H1 (cell line): ENCODE results near the gene MUC5AC. TPM values are rescaled to one million over a fixed set of nuclear protein-coding genes. Genes with fewer than 3 reads are reported as not detected.

Experiments
- CTCF ChIA-PET: fragments of 300-600 bp; sonication (Branson Sonifier 250); formaldehyde crosslinking; loops from one replicate; lab custom pipeline; 2021; ENCODE audit not compliant: partially characterized antibody; lab: Charles Lee
- POLR2A ChIA-PET: fragments of 300-600 bp; sonication (Branson Sonifier 250); formaldehyde crosslinking; loops from one replicate; lab custom pipeline; 2021; ENCODE audit warnings: inconsistent platforms; ENCODE audit not compliant: partially characterized antibody; lab: Charles Lee
- DNase-seq, 2 experiments: peaks; one replicate each; pipeline versions ENCODE4 v3.0.0 to v3.0.0-alpha.2; 2010 to 2022; ENCODE audit warnings: low spot score in 2 of 2, low read depth in 1 of 2, mixed read lengths in 1 of 2
- FAIRE-seq: peaks from 2 replicates; lab custom pipeline; 2011; peaks lifted over from hg19 to GRCh38; lab: Jason Lieb, UNC
- H2AFZ ChIP-seq: 2 replicates; pipeline ENCODE4 v1.8.1; 2012; ENCODE audit warnings: low read length, inconsistent platforms
- H2AK5ac ChIP-seq: 2 replicates; pipeline ENCODE4 v1.6.1; 2013; ENCODE audit warnings: low read depth, low read length
- H2BK120ac ChIP-seq: replicated peaks from 2 replicates; pipeline ENCODE3; 2013; ENCODE audit warnings: low read depth, low read length, inconsistent platforms
- H2BK12ac ChIP-seq: 2 replicates; pipeline ENCODE4 v1.6.1; 2013; ENCODE audit warnings: low read depth, low read length
- H2BK15ac ChIP-seq: 2 replicates; pipeline ENCODE4 v1.6.1; 2013; ENCODE audit warnings: low read length
- H2BK20ac ChIP-seq: 2 replicates; pipeline ENCODE4 v1.6.1; 2013; ENCODE audit warnings: low read length
- H2BK5ac ChIP-seq: 2 replicates; pipeline ENCODE4 v1.6.1; 2013; ENCODE audit warnings: low read depth, low read length
- H3K14ac ChIP-seq: 2 replicates; pipeline ENCODE4 v1.6.1; 2013; ENCODE audit warnings: inconsistent platforms; ENCODE audit not compliant: insufficient read length
- H3K18ac ChIP-seq: 2 replicates; pipeline ENCODE4 v1.6.1; 2013; ENCODE audit warnings: low read length; ENCODE audit errors: extremely low read depth
- H3K23ac ChIP-seq: 2 replicates; pipeline ENCODE4 v1.6.1; 2013; ENCODE audit warnings: inconsistent platforms; ENCODE audit not compliant: insufficient read length
- H3K23me2 ChIP-seq: 2 replicates; pipeline ENCODE4 v1.6.1; 2013; ENCODE audit warnings: low read depth, low read length
- H3K27ac ChIP-seq: 2 replicates; pipeline ENCODE4 v1.6.1; 2011; ENCODE audit warnings: low read depth, low read length, inconsistent platforms
- H3K27me3 ChIP-seq, 4 experiments: replicated peaks in 1 of 4; 1 replicate in 1 of 4; 2 replicates in 3 of 4; pipeline versions ENCODE4 v1.6.1 to v1.8.1; 2011 to 2013; ENCODE audit warnings: low read length in 3 of 4, mild to moderate bottlenecking in 3 of 4, inconsistent platforms in 2 of 4, mixed read lengths in 2 of 4, moderate library complexity in 1 of 4; ENCODE audit not compliant: control insufficient read depth in 3 of 4, insufficient read depth in 3 of 4; ENCODE audit errors: extremely low read depth in 1 of 4
- H3K36me3 ChIP-seq, 4 experiments: 2 replicates each; pipeline versions ENCODE4 v1.6.1 to v1.8.1; 2011 to 2013; ENCODE audit warnings: mild to moderate bottlenecking in 4 of 4, low read length in 3 of 4, moderate library complexity in 2 of 4, control low read depth in 1 of 4, inconsistent platforms in 1 of 4; ENCODE audit not compliant: insufficient read depth in 4 of 4, control insufficient read depth in 2 of 4
- H3K4ac ChIP-seq: replicated peaks from 2 replicates; pipeline ENCODE3; 2013; ENCODE audit warnings: low read length, low read depth, mixed read lengths, inconsistent platforms; ENCODE audit not compliant: insufficient read length
- H3K4me1 ChIP-seq, 4 experiments: replicated peaks in 1 of 4; 1 replicate in 1 of 4; 2 replicates in 3 of 4; pipeline versions ENCODE4 v1.6.1 to v1.8.1; 2011 to 2013; ENCODE audit warnings: low read length in 3 of 4, inconsistent platforms in 2 of 4, mixed read lengths in 1 of 4; ENCODE audit not compliant: insufficient read depth in 4 of 4, control insufficient read depth in 3 of 4
- H3K4me2 ChIP-seq, 2 experiments: 2 replicates each; pipeline versions ENCODE4 v1.6.1 to v1.8.1; 2011 to 2013; ENCODE audit warnings: low read depth in 2 of 2, low read length in 2 of 2, control low read depth in 1 of 2, inconsistent platforms in 1 of 2, mild to moderate bottlenecking in 1 of 2; ENCODE audit not compliant: insufficient read depth in 1 of 2
- H3K4me3 ChIP-seq, 4 experiments: fragments of 200-600, 300-600 bp in 1 of 4; sonication (generic), shearing (Covaris generic), sonication (Bioruptor Twin) in 1 of 4; 2 replicates each; pipeline versions ENCODE4 v1.5.1 to v1.8.1; 2011 to 2016; ENCODE audit warnings: low read length in 4 of 4, low read depth in 3 of 4, control low read depth in 2 of 4, inconsistent platforms in 2 of 4, mild to moderate bottlenecking in 2 of 4, mixed read lengths in 1 of 4, moderate library complexity in 1 of 4; ENCODE audit not compliant: insufficient read depth in 2 of 4; ENCODE audit errors: extremely low read depth in 1 of 4
- H3K56ac ChIP-seq: replicated peaks from 2 replicates; pipeline ENCODE3; 2013; ENCODE audit warnings: low read depth, mild to moderate bottlenecking, mixed read lengths, low read length, inconsistent platforms; ENCODE audit not compliant: insufficient read length
- H3K79me1 ChIP-seq: 2 replicates; pipeline ENCODE4 v1.6.1; 2013; ENCODE audit warnings: low read depth, low read length, control low read depth
- H3K79me2 ChIP-seq, 2 experiments: 2 replicates each; pipeline versions ENCODE4 v1.6.1 to v1.8.1; 2012 to 2013; ENCODE audit warnings: low read length in 2 of 2, mild to moderate bottlenecking in 2 of 2, inconsistent platforms in 1 of 2; ENCODE audit not compliant: insufficient read depth in 2 of 2, control insufficient read depth in 1 of 2
- H3K9ac ChIP-seq, 4 experiments: replicated peaks in 1 of 4; 1 replicate in 1 of 4; 2 replicates in 3 of 4; pipeline versions ENCODE4 v1.6.1 to v1.8.1; 2011 to 2013; ENCODE audit warnings: low read depth in 3 of 4, low read length in 3 of 4, control low read depth in 2 of 4, mild to moderate bottlenecking in 2 of 4, moderate library complexity in 2 of 4, inconsistent platforms in 1 of 4; ENCODE audit errors: extremely low read depth in 1 of 4
- H3K9me3 ChIP-seq, 2 experiments: 2 replicates each; pipeline versions ENCODE4 v1.6.1 to v1.8.1; 2012 to 2013; ENCODE audit warnings: mild to moderate bottlenecking in 2 of 2, moderate library complexity in 2 of 2, control low read depth in 1 of 2, inconsistent platforms in 1 of 2, low read depth in 1 of 2, low read length in 1 of 2, mixed read lengths in 1 of 2; ENCODE audit not compliant: insufficient read depth in 2 of 2
- H4K20me1 ChIP-seq, 2 experiments: replicated peaks in 1 of 2; 2 replicates each; pipeline versions ENCODE3 to v1.8.1; 2011 to 2013; ENCODE audit warnings: inconsistent platforms in 2 of 2, low read length in 2 of 2, mild to moderate bottlenecking in 1 of 2; ENCODE audit not compliant: insufficient read depth in 2 of 2, control insufficient read depth in 1 of 2
- H4K5ac ChIP-seq: 2 replicates; pipeline ENCODE4 v1.6.1; 2013; ENCODE audit warnings: low read length, low read depth, mixed read lengths, inconsistent platforms; ENCODE audit not compliant: insufficient read length
- H4K8ac ChIP-seq: 2 replicates; pipeline ENCODE4 v1.8.0; 2013; ENCODE audit warnings: mild to moderate bottlenecking, moderate library complexity, low read length, inconsistent platforms; ENCODE audit not compliant: insufficient read depth; ENCODE audit errors: extremely low read depth
- H4K91ac ChIP-seq: replicated peaks from 2 replicates; pipeline ENCODE3; 2013; ENCODE audit warnings: low read length, mixed read lengths, inconsistent platforms; ENCODE audit not compliant: insufficient read length
- CREB1 ChIP-seq: IDR thresholded peaks from 2 replicates; pipeline ENCODE4 v1.6.1; 2012; ENCODE audit warnings: inconsistent platforms
- GTF2F1 ChIP-seq: IDR thresholded peaks from 2 replicates; pipeline ENCODE4 v1.6.1; 2012; ENCODE audit warnings: low read depth, low read length, improper control_type of control experiment, borderline replicate concordance
- POLR2A ChIP-seq, 2 experiments: IDR thresholded peaks; 1 replicate in 1 of 2; 2 replicates in 1 of 2; pipeline ENCODE4 v1.6.1; 2011; ENCODE audit warnings: low read depth in 2 of 2, low read length in 2 of 2, mild to moderate bottlenecking in 2 of 2; ENCODE audit errors: control extremely low read depth in 1 of 2
- WGBS, 2 experiments: shearing (Covaris generic) in 1 of 2; methylation state at CpG; one replicate each; pipeline versions ENCODE4 v1.1.6 to v1.1.7; 2013 to 2015; ENCODE audit warnings: low lambda C conversion rate in 2 of 2, mixed read lengths in 2 of 2, inconsistent platforms in 1 of 2, low coverage in 1 of 2, missing lambda C conversion rate in 1 of 2; ENCODE audit not compliant: insufficient replicate concordance in 2 of 2, insufficient coverage in 1 of 2, insufficient read length in 1 of 2; ENCODE audit errors: extremely low coverage in 1 of 2, missing lambda C conversion rate in 1 of 2; 5-methylcytosine and 5-hydroxymethylcytosine counted together
- long read RNA-seq, 2 experiments: library from RNA in 1 of 2; library from capped mRNA in 1 of 2; stranded (forward); transcript quantifications; one replicate each; pipeline ENCODE4 v2.0.0, GENCODE V29; 2021; ENCODE audit warnings: inconsistent platforms in 1 of 2
- polyA minus RNA-seq, 3 experiments: library from RNA; depleted of rRNA, polyadenylated mRNA; stranded (reverse); fragments of >200 nt; gene quantifications; 1 replicate in 2 of 3; 2 replicates in 1 of 3; pipeline ENCODE4 v1.2.3, GENCODE V29; 2011
- polyA plus RNA-seq, 7 experiments: library from polyadenylated mRNA; depleted of rRNA in 3 of 7; stranded (reverse) in 5 of 7; unstranded in 2 of 7; fragments of >200 nt in 5 of 7; fragments of 200-250 nt in 2 of 7; gene quantifications; 1 replicate in 5 of 7; 2 replicates in 1 of 7; 4 replicates in 1 of 7; pipeline versions ENCODE4 v1.2.1 to v1.2.3, GENCODE V29; 2011 to 2013; ENCODE audit warnings: missing spikeins in 2 of 7, mixed read lengths in 2 of 7
- total RNA-seq: library from RNA; stranded (reverse); fragmentation: NEBNext Ultra II Directional; extraction: Animal tissue kit (Norgen Biotek cat#: 25700); gene quantifications from 2 replicates; pipeline ENCODE4 v1.2.1, GENCODE V29; 2021

MUC5AC gene, protein sequence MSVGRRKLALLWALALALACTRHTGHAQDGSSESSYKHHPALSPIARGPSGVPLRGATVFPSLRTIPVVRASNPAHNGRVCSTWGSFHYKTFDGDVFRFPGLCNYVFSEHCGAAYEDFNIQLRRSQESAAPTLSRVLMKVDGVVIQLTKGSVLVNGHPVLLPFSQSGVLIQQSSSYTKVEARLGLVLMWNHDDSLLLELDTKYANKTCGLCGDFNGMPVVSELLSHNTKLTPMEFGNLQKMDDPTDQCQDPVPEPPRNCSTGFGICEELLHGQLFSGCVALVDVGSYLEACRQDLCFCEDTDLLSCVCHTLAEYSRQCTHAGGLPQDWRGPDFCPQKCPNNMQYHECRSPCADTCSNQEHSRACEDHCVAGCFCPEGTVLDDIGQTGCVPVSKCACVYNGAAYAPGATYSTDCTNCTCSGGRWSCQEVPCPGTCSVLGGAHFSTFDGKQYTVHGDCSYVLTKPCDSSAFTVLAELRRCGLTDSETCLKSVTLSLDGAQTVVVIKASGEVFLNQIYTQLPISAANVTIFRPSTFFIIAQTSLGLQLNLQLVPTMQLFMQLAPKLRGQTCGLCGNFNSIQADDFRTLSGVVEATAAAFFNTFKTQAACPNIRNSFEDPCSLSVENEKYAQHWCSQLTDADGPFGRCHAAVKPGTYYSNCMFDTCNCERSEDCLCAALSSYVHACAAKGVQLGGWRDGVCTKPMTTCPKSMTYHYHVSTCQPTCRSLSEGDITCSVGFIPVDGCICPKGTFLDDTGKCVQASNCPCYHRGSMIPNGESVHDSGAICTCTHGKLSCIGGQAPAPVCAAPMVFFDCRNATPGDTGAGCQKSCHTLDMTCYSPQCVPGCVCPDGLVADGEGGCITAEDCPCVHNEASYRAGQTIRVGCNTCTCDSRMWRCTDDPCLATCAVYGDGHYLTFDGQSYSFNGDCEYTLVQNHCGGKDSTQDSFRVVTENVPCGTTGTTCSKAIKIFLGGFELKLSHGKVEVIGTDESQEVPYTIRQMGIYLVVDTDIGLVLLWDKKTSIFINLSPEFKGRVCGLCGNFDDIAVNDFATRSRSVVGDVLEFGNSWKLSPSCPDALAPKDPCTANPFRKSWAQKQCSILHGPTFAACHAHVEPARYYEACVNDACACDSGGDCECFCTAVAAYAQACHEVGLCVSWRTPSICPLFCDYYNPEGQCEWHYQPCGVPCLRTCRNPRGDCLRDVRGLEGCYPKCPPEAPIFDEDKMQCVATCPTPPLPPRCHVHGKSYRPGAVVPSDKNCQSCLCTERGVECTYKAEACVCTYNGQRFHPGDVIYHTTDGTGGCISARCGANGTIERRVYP (N-terminal part only)
- total RNA-seq (not detected in 2 replicates), polyA plus RNA-seq (2011; rRNA removed) (not detected in 2 replicates), polyA minus RNA-seq (2011; rRNA and poly(A)+ RNA removed) (not detected in 2 replicates)
- not detected for polyA plus RNA-seq (2011; cell fraction: cytosol; rRNA removed)
- polyA plus RNA-seq (2011; cell fraction: nucleus; rRNA removed): not detected
- not detected in 4 replicates for polyA plus RNA-seq (2012, experiment 1 of 2)
- polyA plus RNA-seq (2012, experiment 2 of 2): not detected
- not detected for polyA plus RNA-seq (2013, experiment 1 of 2)
- not detected for polyA plus RNA-seq (2013, experiment 2 of 2)
- not detected for polyA minus RNA-seq (2011; cell fraction: cytosol; rRNA and poly(A)+ RNA removed)
- not detected for polyA minus RNA-seq (2011; cell fraction: nucleus; rRNA and poly(A)+ RNA removed)
- long read RNA-seq, experiment 1: 0 reads
- long read RNA-seq, experiment 2: 0 reads

GRCh38 chr11:1157645-1158591, at the start of gene MUC5AC:
Gene MUC5AC, plus strand, starts transcription at chr11:1157953. Its CDS starts 47 bp downstream, at chr11:1158000.
- Histone ChIP-seq H3K14ac (no peak within 1 kb of the TSS), H3K36me3 (no peaks in the 10 kb centered on the region), H2BK15ac (no peak within 1 kb of the TSS), H2BK20ac (no peak within 1 kb of the TSS), H3K79me1 (no peaks in the 10 kb centered on the region), H3K18ac (no peak within 1 kb of the TSS), H3K27me3 (no peaks in the 10 kb centered on the region), H2AK5ac (no peak within 1 kb of the TSS), H2BK12ac (no peak within 1 kb of the TSS), H2BK5ac (no peak within 1 kb of the TSS), H3K4ac (no peak within 1 kb of the TSS), H4K91ac (no peak within 1 kb of the TSS), H3K4me1 (no peaks in the 10 kb centered on the region; a peak in 2 of 7 replicates), H3K9ac (no peak within 1 kb of the TSS), H3K79me2 (no peaks in the 10 kb centered on the region), H4K8ac (no peak within 1 kb of the TSS), H3K56ac (no peak within 1 kb of the TSS), H4K5ac (no peak within 1 kb of the TSS), H2BK120ac (no peak within 1 kb of the TSS), H2AFZ (no peak within 1 kb of the TSS), H3K4me2 (no peak within 1 kb of the TSS), H3K4me3 (no peak within 1 kb of the TSS), H3K9me3 (peaks cover 4 to 55% of the 10 kb centered on the region in 2 experiments; a peak in 3 of 4 replicates), H3K23me2 (peaks cover 13% of the 10 kb centered on the region; the same call in 1 of the 2 replicates), H3K23ac (no peak within 1 kb of the TSS), H4K20me1 (peaks cover 0 to 2% of the 10 kb centered on the region in 2 experiments), H3K27ac (no peak within 1 kb of the TSS)
- 94% methylated on average over 16 of the region's 32 CpGs; no CpG with 5 or more reads in 1 of the 2 experiments for WGBS, 2 experiments
- DNase-seq (no peak), FAIRE-seq (no peak)
- TF ChIP-seq CREB1 (no peak), POLR2A (IDR thresholded peaks at IDR 0.05; ENCODE audit: control extremely low read depth in 1 of 2, low read depth in 2 of 2, low read length in 2 of 2) (no peak), GTF2F1 (no peak)
- POLR2A ChIA-PET: no interaction called here
- CTCF ChIA-PET: no interaction called here
